Activated T-cell treated with anti-CD3 and anti-CD28 coated beads for 4 hours (primary cell): ENCODE results near the gene TNNT1.
"Not testable (repeated sequence)": the region's sequence is repeated elsewhere in the genome, so short reads cannot be mapped to it uniquely, and the experiment has no call there.

Source experiments
- DNase-seq: peaks from one replicate; pipeline ENCODE4 v3.0.0-alpha.2; 2020

The TNNT1 gene

DNA sequence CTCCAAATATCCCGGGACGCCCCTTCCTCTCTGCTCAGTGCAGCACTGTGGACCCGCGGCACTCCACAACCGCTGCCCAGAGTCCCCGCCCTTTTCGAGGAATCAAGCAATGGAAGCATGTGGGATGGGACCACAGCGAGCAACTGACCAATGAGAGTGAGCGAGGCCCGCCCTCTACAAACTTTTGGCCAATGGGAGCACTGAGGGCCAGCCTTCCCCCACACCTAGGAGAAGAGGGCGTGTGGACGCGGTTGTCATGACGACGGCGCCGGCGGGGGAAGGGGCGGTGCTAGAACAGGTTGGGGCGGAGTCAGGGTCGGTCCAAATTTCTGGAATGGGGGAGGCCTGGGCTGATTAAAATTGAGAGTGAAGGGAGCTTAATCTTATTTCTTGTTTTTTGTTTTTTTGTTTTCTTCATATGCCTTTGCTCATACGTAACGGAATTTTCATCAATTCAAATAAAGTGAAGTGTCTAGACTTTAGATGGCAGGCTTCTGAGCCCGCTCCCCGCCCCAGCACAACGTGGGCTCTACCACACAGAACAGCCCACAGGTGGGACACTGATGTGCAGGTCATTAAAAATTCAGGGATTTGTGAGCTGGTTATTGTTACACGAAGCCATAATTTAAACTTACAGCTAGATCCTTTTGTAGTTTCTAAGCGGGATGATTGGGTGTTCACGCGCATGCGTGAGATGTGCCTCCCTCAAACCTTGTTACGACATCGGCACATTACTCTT, 17.7 kb upstream of the TNNT1 start, which contains the start of gene DNAAF3:
DNAAF3 (minus strand) TSS at position 84 of the 739 bp plus-strand sequence. CDS start 200 bp downstream, outside the sequence.
- peak; percentile 48 for DNase-seq

DNA sequence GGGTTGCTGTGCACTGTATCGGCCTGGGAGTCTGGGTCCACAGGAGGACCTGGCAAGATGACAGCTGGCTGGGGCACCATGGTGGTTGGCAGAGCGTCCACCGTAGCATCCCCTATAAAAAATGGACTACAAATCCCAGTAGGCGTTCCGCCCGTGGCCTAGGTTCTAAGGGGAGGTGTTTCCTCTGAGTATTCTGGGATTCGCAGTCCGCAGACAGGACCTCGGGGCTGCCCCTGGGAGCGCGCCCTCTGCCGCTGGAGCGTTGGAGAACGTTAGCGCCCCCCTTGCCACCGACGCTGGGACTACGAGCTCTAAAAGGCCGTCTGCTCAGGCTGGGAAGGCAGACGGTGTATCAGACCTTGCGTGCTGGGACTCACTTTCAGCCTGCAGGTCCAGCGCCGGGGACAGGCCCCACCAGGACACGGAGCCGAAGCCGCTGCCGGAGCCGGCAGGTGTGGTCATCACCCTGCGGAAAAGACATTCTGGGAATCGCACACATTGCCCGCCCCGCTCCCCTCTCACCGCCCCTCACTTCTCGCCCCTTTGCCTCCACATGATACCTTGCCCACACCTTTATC, 17.0 kb upstream of the TNNT1 start:
- DNase-seq, result peak; percentile 27

- DNase-seq, result no peak
Measured at GRCh38 chr19:55161571-55162322, 12.7 kb upstream of the TNNT1 start.

GRCh38 chr19:55160986-55161365, 12.0 kb upstream of the TNNT1 start:
- DNase-seq, result no peak

GRCh38 chr19:55160128-55160985, 11.4 kb upstream of the TNNT1 start:
- peak; percentile 80 for DNase-seq

- no peak for DNase-seq
Measured at GRCh38 chr19:55158848-55159749, 10.1 kb upstream of the TNNT1 start.

- DNase-seq, result no peak
Measured at GRCh38 chr19:55158423-55158822, 9.4 kb upstream of the TNNT1 start.

- no peak for DNase-seq
Measured at GRCh38 chr19:55157064-55157908, 8.3 kb upstream of the TNNT1 start, which contains the start of gene TNNI3. TNNI3 (minus strand) TSS chr19:55157732; CDS start chr19:55157589, 143 bp downstream.

DNA sequence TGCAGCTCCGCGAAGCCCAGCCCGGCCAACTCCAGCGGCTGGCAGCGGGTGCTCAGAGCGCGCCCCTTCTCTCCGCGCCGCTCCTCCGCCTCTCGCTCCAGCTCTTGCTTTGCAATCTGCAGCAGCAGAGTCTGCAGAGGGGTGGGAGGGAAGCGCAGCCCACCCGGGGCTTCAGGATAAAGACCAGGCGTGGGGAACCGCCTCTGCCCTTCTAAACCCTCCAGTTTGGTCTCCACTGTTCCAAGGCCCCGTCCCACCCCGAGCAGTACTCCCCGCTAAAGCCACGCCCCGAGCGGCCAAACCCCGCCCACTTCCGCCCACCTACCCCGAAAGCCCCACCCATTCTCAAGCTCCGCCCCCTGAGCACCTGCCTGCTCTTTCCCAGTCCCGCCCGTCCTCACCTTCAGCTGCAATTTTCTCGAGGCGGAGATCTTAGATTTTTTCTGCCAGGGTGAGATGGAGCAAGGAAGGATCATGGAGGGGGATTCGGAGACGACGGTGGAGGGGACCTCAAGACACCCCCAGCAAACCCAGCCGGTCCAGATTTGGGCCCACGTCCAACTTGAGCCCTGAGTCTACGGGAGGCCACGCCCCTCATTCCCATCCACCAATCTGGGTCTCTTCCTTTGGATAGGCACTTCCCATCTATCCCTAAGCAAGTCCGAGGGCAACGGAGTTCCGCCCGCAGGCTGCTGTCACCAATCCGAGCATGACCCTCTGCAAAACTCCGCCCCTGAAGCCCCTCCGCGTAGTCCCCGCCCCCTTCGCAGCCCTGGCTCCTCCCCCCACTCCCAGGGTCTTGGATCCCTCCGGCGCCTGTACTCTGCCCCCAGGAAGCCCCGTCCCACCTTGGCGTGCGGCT, 7.4 kb upstream of the TNNT1 start:
- DNase-seq, result no peak

GRCh38 chr19:55155784-55156183, 6.8 kb upstream of the TNNT1 start:
- DNase-seq, result not testable (repeated sequence)

- DNase-seq, result no peak
Measured at GRCh38 chr19:55153652-55154264, 4.8 kb upstream of the TNNT1 start.

DNA sequence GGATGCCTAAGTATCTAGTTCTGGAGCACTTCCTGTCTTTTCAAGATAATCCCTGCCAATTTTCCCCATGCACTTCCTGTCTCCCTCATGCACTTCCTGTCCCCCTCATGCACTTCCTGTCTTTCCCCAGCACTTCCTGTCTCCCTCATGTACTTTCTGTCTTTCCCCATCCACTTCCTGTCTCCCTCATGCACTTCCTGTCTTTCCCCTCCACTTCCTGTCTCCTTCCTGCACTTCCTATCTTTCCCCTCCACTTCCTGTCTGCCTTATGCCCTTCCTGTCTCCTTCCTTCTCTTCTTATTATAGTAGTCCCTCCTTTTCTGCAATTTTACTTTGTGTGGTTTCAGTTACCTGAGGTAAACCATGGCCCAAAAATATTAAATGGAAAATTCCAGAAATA, 3.0 kb upstream of the TNNT1 start:
- DNase-seq, result no peak

GRCh38 chr19:55147545-55148251, 1.3 kb downstream of the TNNT1 start:
- no peak for DNase-seq

DNA sequence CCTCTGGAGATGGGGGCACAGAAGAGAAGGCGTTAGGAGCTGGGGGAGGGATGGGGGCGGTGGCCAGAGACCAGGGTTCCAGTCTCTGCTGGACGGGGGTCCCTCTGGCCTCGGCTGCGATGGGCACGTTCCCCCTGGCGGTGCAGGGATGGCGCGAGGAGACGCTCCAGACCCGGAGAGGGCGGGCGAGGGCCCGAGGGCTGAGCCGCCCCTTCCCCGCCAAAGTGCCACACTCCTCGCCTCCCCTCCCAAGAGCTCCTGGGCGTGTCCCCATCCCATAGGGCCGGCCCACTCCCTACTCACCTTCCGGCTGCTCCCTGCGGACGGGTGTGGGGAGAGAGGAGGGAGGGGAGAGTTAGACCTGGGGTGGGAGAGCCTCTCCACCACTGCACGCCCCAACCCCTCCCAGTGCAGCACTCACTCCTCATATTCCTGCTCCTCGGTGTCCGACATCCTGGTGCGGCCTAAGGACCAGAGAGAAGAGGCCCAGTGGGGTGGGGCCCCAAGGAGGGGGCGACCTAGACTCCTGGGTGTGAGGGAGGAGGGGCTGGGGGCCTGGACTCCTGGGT, 2.2 kb downstream of the TNNT1 start:
- DNase-seq, result no peak

GRCh38 chr19:55146078-55146704, 2.8 kb downstream of the TNNT1 start:
- DNase-seq, result no peak

DNA sequence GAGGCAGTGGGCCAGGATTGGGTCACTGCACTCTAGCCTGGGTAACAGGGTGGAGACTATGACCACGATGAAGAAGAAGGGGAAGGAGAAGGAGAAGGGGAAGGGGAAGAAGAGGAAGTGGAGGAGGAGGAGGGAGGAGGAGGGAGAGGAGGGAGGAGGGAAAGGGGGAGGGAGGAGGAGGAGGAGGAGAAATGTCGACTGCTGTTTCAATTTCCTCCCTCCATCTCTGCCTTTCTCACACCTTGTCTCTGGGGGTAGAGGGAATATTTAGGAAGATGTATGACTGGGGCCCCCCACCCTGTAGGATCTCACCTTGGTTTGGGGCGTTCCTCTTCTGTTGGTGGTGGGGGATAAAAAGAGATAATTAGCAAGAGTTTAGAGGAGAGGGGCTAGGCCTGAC, 3.8 kb downstream of the TNNT1 start:
- DNase-seq, result no peak

DNA sequence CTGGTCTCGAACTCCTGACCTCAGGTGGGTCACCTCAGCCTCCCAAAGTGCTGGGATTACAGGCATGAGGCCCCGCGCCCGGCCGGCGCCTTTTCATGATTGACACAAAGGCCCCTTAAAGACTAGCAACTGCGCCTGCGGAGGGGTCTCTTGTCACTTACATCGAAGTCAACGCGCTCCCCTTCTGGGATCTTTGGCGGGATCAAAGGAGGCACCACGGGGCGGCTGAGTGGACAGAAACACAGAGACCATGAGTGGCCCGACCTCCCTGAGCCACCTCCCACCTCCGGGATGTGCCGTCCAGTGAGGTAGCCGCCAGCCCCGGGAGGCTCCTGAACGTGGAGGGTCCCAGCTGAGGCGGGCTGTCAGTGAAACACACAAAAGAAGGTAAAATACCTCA, 7.3 kb downstream of the TNNT1 start:
- no peak for DNase-seq

DNA sequence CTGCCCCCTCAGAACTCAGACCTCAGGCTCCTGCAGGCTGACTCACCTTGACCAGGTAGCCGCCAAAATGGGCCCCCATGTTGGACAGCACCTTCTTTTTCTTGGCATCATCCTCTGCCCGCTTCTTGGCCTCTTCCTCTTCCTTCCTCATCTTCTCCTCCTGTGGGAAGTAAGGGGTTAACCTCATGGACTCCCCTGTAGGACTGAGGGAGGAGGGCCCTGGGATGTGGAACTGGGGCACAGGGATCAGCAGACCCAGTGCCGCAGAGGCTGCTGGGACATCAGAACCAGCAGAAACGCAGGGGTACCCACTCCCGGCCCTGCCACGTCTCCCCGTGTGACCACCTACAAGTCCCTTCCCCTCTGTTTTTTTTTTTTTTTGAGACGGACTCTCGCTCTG, 11.1 kb downstream of the TNNT1 start:
- DNase-seq, result no peak
